Measurements from ENCODE around the gene LDHAL6B. TPM values are rescaled to one million over a fixed set of nuclear protein-coding genes. Genes with fewer than 3 reads are reported as not detected.

The LDHAL6B gene
- total and polyA plus RNA-seq, 2 of the 8 experiments (the other 6 are each of a cell fraction or from before 2014, with no cell fraction given) = not detected

- Histone ChIP-seq H3K9me3 (ENCODE audit: insufficient read depth in 2 of 2, low read depth in 1 of 2, low read length in 1 of 2) (no peaks in the 10 kb centered on the region), H2BK5ac (ENCODE audit: low read depth, low read length) (no peak overlapping the region), H3K27ac (ENCODE audit: low read depth, low read length) (no peak overlapping the region), H3K4me1 (replicated peaks in 1 of 4; ENCODE audit: control insufficient read depth in 3 of 4, insufficient read depth in 4 of 4, low read length in 3 of 4) (no peaks in the 10 kb centered on the region; a peak in 2 of 7 replicates), H2BK15ac (ENCODE audit: low read length) (peak overlapping the region; percentile 29; the same call in 1 of the 2 replicates), H3K4me3 (ENCODE audit: extremely low read depth in 1 of 4, insufficient read depth in 2 of 4, low read depth in 3 of 4, low read length in 4 of 4) (no peak overlapping the region), H3K23me2 (ENCODE audit: low read depth, low read length) (no peaks in the 10 kb centered on the region; the same call in 1 of the 2 replicates), H2BK12ac (ENCODE audit: low read depth, low read length) (no peak overlapping the region), H3K27me3 (replicated peaks in 1 of 4; ENCODE audit: control insufficient read depth in 3 of 4, extremely low read depth in 1 of 4, insufficient read depth in 3 of 4, low read length in 3 of 4) (no peaks in the 10 kb centered on the region), H2BK20ac (ENCODE audit: low read length) (no peak overlapping the region), H4K8ac (ENCODE audit: extremely low read depth, insufficient read depth, low read length) (peak overlapping the region; percentile 43; the same call in 1 of the 2 replicates), H3K79me1 (ENCODE audit: low read depth, low read length) (no peaks in the 10 kb centered on the region), H4K91ac (replicated peaks; ENCODE audit: insufficient read length, low read length) (no peak overlapping the region), H3K14ac (ENCODE audit: insufficient read length) (no peak overlapping the region), H3K56ac (replicated peaks; ENCODE audit: insufficient read length, low read depth, low read length) (no peak overlapping the region), H3K79me2 (ENCODE audit: control insufficient read depth in 1 of 2, insufficient read depth in 2 of 2, low read length in 2 of 2) (no peaks in the 10 kb centered on the region), H4K20me1 (replicated peaks in 1 of 2; ENCODE audit: control insufficient read depth in 1 of 2, insufficient read depth in 2 of 2, low read length in 2 of 2) (no peaks in the 10 kb centered on the region), H3K18ac (ENCODE audit: extremely low read depth, low read length) (no peak overlapping the region), H3K4me2 (ENCODE audit: insufficient read depth in 1 of 2, low read depth in 2 of 2, low read length in 2 of 2) (no peak overlapping the region), H2BK120ac (replicated peaks; ENCODE audit: low read depth, low read length) (no peak overlapping the region), H3K4ac (replicated peaks; ENCODE audit: insufficient read length, low read depth, low read length) (no peak overlapping the region), H3K9ac (replicated peaks in 1 of 4; ENCODE audit: extremely low read depth in 1 of 4, low read depth in 3 of 4, low read length in 3 of 4) (no peak overlapping the region), H2AK5ac (ENCODE audit: low read depth, low read length) (no peak overlapping the region), H3K36me3 (ENCODE audit: control insufficient read depth in 2 of 4, insufficient read depth in 4 of 4, low read length in 3 of 4) (peaks cover 7 to 46% (median 9%) of the 10 kb centered on the region in 4 experiments; a peak in 5 of 8 replicates), H2AFZ (ENCODE audit: low read length) (no peak overlapping the region), H3K23ac (ENCODE audit: insufficient read length) (no peak overlapping the region), H4K5ac (ENCODE audit: insufficient read length, low read depth, low read length) (no peak overlapping the region)
- TF ChIP-seq CTCF (IDR thresholded peaks at IDR 0.05; ENCODE audit: control extremely low read depth in 1 of 3, insufficient read depth in 1 of 3, low read depth in 1 of 3, low read length in 3 of 3) (peak; percentile 78 to 82 (median 80)), ASH2L (IDR thresholded peaks at IDR 0.05; ENCODE audit: low read length) (no peak), SIN3A (conservative IDR thresholded peaks at IDR 0.05 in 1 of 2, IDR thresholded peaks at IDR 0.05 in 1 of 2; ENCODE audit: low read depth in 1 of 2, low read length in 2 of 2) (0 out of 4 replicates have a peak, but pooled peaks of 1 of the 2 experiments have one; percentile 43), RAD21 (IDR thresholded peaks at IDR 0.05 in 1 of 2, conservative IDR thresholded peaks at IDR 0.05 in 1 of 2; ENCODE audit: low read depth in 2 of 2, low read length in 2 of 2) (peak; percentile 84 to 88)
- FAIRE-seq (no peak), DNase-seq (ENCODE audit: low read depth in 1 of 2, low spot score in 2 of 2) (peak in 1 of 2 experiments; percentile 73)
- ChIA-PET POLR2A (ENCODE audit: partially characterized antibody) (no interaction called here), CTCF (ENCODE audit: partially characterized antibody) (interaction anchor here (0.8 to 2.8 kb wide), 14 partner anchors 9 to 372 kb away, joined by 3 to 16 read pairs (median 6); no protein-coding TSS in a partner anchor)
- 83% methylated on average over 21 of the region's 23 CpGs; no CpG with 5 or more reads in 1 of the 2 experiments for WGBS, 2 experiments (ENCODE audit: extremely low coverage in 1 of 2, insufficient coverage in 1 of 2, insufficient read length in 1 of 2, insufficient replicate concordance in 2 of 2, low coverage in 1 of 2, low lambda C conversion rate in 2 of 2, missing lambda C conversion rate in 1 of 2)
Observed at GRCh38 chr15:59160880-59161593, 45.6 kb upstream of the LDHAL6B start.

Measured in H1 (cell line).